Esophagus muscularis mucosa (tissue), 4 donors: Measurements from ENCODE around the gene STXBP6. TPM values are rescaled to one million over a fixed set of nuclear protein-coding genes. Genes with fewer than 3 reads are reported as not detected.

Experiments used
- DNase-seq: peaks from one replicate; pipeline ENCODE4 v3.0.0-alpha.2; 2017; ENCODE audit errors: extremely low spot score
- H3K27ac ChIP-seq, 4 donors: fragments of 200-600 bp; sonication (generic); replicated peaks in 1 of 4; 1 replicate in 3 of 4; 2 replicates in 1 of 4; pipeline ENCODE4 v1.5.1; 2016 to 2019; ENCODE audit warnings: mild to moderate bottlenecking in 1 of 4
- H3K27me3 ChIP-seq, 4 donors: fragments of 200-600 bp; sonication (generic); one replicate each; pipeline versions ENCODE4 v1.5.1 to v1.6.0; 2016 to 2019
- H3K36me3 ChIP-seq, 4 donors: fragments of 200-600 bp; sonication (generic); one replicate each; pipeline ENCODE4 v1.5.1; 2016 to 2019
- H3K4me1 ChIP-seq, 4 donors: fragments of 200-600 bp; sonication (generic); one replicate each; pipeline ENCODE4 v1.5.1; 2016 to 2019
- H3K4me3 ChIP-seq, 4 donors: fragments of 200-600 bp; sonication (generic); 1 replicate in 2 of 4; 2 replicates in 2 of 4; pipeline ENCODE4 v1.5.1; 2016 to 2019; ENCODE audit warnings: mild to moderate bottlenecking in 4 of 4, moderate library complexity in 1 of 4
- H3K9me3 ChIP-seq, 4 donors: fragments of 200-600 bp; sonication (generic); 1 replicate in 3 of 4; 2 replicates in 1 of 4; pipeline ENCODE4 v1.5.1; 2016 to 2019
- CTCF ChIP-seq, 3 experiments: fragments of 200-600 bp in 2 of 3; fragments of 450-650 bp in 1 of 3; sonication (generic) in 2 of 3; IDR thresholded peaks; one replicate each; pipeline ENCODE4 v1.5.1; 2017 to 2019; ENCODE audit warnings: antibody characterized with exemption in 3 of 3, mild to moderate bottlenecking in 2 of 3, moderate library complexity in 1 of 3
- EP300 ChIP-seq: sonication (generic); formaldehyde crosslinking; IDR thresholded peaks from one replicate; pipeline ENCODE4 v1.6.1; 2017; ENCODE audit warnings: antibody characterized with exemption
- POLR2A ChIP-seq: fragments of 450-650 bp; IDR thresholded peaks from one replicate; pipeline ENCODE4 v1.6.1; 2017; ENCODE audit warnings: antibody characterized with exemption, moderate library complexity, mild to moderate bottlenecking, low read depth
- POLR2AphosphoS5 ChIP-seq, 2 donors: sonication (generic); formaldehyde crosslinking; IDR thresholded peaks; one replicate each; pipeline ENCODE4 v1.6.1; 2017; ENCODE audit warnings: antibody characterized with exemption in 2 of 2
- WGBS: methylation state at CpG from one replicate; pipeline ENCODE4 v1.1.5; 2018; 5-methylcytosine and 5-hydroxymethylcytosine counted together
- intact Hi-C: fragments of 100-400 bp; cut with DNase I; formaldehyde crosslinking; loops from one replicate; pipeline ENCODE4 v1.15.1; 2023
- total RNA-seq, 4 donors: library from RNA; depleted of rRNA; stranded (reverse); fragments of >200 nt; gene quantifications; one replicate each; pipeline versions ENCODE4 v1.1.0 to v1.2.1, GENCODE V29; 2016

Gene STXBP6
- total RNA-seq, 4 donors from 2014 or later = 36.9 to 60.4 (median 52.1) TPM

DNA sequence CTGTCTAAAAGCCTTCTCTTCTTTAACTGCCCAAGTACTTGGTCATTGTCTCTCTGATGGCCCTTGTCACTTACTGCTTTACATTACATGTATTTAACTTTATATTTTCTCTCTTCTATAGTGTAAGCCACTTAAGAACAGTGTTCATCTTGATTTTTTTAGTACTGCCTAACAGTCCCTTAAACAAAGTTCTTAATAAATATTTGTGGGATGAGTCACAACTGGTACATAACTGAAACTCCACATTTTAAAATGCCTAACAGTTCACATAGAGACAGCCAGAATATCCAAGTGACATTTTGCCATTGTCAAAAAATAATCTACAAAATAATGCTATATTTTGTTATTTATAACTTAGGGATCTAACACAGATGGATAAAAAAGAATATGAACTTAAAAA, 146.6 kb downstream of the STXBP6 start:
- no peak for DNase-seq
- intact Hi-C loops = no loop called here

DNA sequence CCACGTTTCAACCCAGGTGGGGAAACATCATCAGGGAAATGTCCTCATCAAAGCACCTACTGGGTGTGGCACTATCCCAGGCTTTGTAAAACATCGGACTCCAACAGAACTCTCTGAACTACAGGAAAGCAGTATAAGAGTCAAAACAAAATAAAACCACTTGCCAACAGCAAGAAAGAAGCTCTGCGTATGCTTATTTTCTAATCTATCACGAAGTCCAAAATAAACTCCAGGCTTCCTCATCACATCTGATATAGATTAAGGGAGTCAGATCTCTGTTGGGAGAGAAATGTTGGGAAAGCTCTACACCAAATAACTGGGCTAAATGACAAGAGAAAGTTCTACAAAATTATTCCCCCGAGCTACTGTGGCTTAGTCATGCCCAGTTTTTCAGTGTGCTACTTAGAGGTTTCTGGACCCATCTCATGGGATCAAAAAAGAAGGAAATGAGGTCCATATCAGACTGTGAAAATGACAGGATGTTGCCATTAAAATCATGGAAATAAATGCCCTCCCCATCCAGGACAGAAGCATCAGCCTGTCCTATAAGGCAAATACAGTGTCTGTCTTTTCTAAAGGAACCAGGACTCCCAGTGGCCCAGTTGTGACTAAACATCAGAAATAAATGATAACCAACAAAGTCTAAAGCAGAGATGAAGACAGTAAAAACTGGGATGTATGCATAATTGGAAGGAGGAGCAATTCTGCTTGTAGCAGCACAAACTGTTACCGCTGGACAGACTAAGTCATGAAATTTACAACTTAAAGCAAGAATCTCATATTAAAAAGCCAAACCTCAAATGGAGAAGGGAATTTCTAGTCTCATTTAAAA, 149.5 kb downstream of the STXBP6 start:
- TF ChIP-seq CTCF (IDR thresholded peaks at IDR 0.05) (no peak), POLR2AphosphoS5 (IDR thresholded peaks at IDR 0.05) (no peak), EP300 (no peak), POLR2A (no peak)
- H3K4me1 ChIP-seq = peaks cover 7 to 34% (median 13%) of the 10 kb centered on the region in 4 donors
- peak overlapping the region in 1 of 4 donors; percentile 0 for H3K4me3 ChIP-seq
- intact Hi-C loops = no loop called here
- H3K9me3 ChIP-seq = no peaks in the 10 kb centered on the region
- DNase-seq = no peak
- 57% methylated on average over 6 of the region's 6 CpGs for WGBS
- H3K27me3 ChIP-seq = no peaks in the 10 kb centered on the region
- no peaks in the 10 kb centered on the region for H3K36me3 ChIP-seq
- H3K27ac ChIP-seq = peak overlapping the region in 3 of 4 donors; percentile 18 to 37 (median 20)

More for the DNA sequence above, 146.6 kb downstream of the STXBP6 start:
- Histone ChIP-seq H3K4me1 (peaks cover 8 to 32% (median 13%) of the 10 kb centered on the region in 4 donors), H3K27ac (no peak overlapping the region), H3K4me3 (no peak overlapping the region), H3K36me3 (no peaks in the 10 kb centered on the region), H3K27me3 (no peaks in the 10 kb centered on the region), H3K9me3 (no peaks in the 10 kb centered on the region)
- no peak for TF ChIP-seq POLR2A
- no peak for TF ChIP-seq POLR2AphosphoS5 (IDR thresholded peaks at IDR 0.05)
- no peak for TF ChIP-seq CTCF (IDR thresholded peaks at IDR 0.05)
- TF ChIP-seq EP300 = no peak

DNA sequence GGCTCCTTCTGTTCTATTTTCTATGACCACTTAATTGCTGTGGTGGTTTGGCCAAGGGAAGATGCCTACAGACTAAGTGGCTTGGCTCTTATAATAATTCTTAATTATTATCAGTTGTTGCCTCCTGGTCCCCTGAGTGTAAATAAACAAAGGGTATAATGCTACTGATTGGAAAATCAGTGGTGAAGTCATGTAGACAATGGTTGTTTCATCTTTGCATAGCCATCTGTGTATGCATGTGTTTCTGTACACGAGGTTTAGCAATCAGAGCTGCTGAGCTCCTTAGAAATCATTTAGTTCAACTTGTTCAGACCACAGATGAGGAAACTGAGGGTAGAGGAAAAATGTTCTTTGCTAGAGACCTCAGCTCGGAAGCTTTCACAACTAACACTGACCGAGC, 152.2 kb downstream of the STXBP6 start:
- Histone ChIP-seq H3K27me3 (no peaks in the 10 kb centered on the region), H3K36me3 (no peaks in the 10 kb centered on the region), H3K4me1 (peaks cover 0 to 29% (median 19%) of the 10 kb centered on the region in 4 donors), H3K9me3 (no peaks in the 10 kb centered on the region), H3K27ac (no peak overlapping the region), H3K4me3 (no peak overlapping the region)
- TF ChIP-seq CTCF (IDR thresholded peaks at IDR 0.05) = no peak
- TF ChIP-seq POLR2AphosphoS5 (IDR thresholded peaks at IDR 0.05) = no peak
- no peak for TF ChIP-seq EP300
- no peak for TF ChIP-seq POLR2A
- intact Hi-C loops = no loop called here
- DNase-seq = no peak
- 85% methylated on average over 3 of the region's 3 CpGs for WGBS

GRCh38 chr14:24895622-24896021, 154.3 kb downstream of the STXBP6 start:
- Histone ChIP-seq H3K27ac (no peak overlapping the region), H3K27me3 (no peaks in the 10 kb centered on the region), H3K4me3 (no peak overlapping the region), H3K9me3 (peaks cover 0 to 5% (median 1%) of the 10 kb centered on the region in 4 donors), H3K36me3 (no peaks in the 10 kb centered on the region), H3K4me1 (peaks cover 0 to 19% (median 15%) of the 10 kb centered on the region in 4 donors)
- 87% methylated on average over 4 of the region's 4 CpGs for WGBS
- TF ChIP-seq EP300 (no peak), POLR2A (no peak), POLR2AphosphoS5 (IDR thresholded peaks at IDR 0.05) (no peak), CTCF (IDR thresholded peaks at IDR 0.05) (no peak)
- no peak for DNase-seq
- intact Hi-C loops = no loop called here
